ACC112 (cell line): ENCODE data around the gene ATG13.

Experiments
- H2AFZ ChIP-seq: fragments of 200-600 bp; sonication (generic); one replicate; pipeline ENCODE4 v1.6.0; 2017; ENCODE audit warnings: antibody characterized with exemption, low read length; ENCODE audit not compliant: unreplicated experiment
- H3K27ac ChIP-seq: fragments of 200-600 bp; sonication (generic); 2 replicates; pipeline ENCODE4 v1.5.1; 2014; ENCODE audit warnings: low read depth, mild to moderate bottlenecking, antibody characterized with exemption, low read length, moderate library complexity
- H3K27me3 ChIP-seq: fragments of 200-600 bp; sonication (generic); 2 replicates; pipeline ENCODE4 v1.6.1; 2014; ENCODE audit warnings: mild to moderate bottlenecking, antibody characterized with exemption, low read length, moderate library complexity, mixed read lengths; ENCODE audit not compliant: insufficient read depth
- H3K36me3 ChIP-seq: fragments of 200-600 bp; sonication (generic); 2 replicates; pipeline ENCODE4 v1.6.1; 2016; ENCODE audit warnings: mild to moderate bottlenecking, antibody characterized with exemption, low read length, moderate library complexity, mixed read lengths; ENCODE audit not compliant: insufficient read depth
- H3K4me1 ChIP-seq: fragments of 200-600 bp; sonication (generic); one replicate; pipeline ENCODE4 v1.6.1; 2016; ENCODE audit warnings: low read length, mixed read lengths; ENCODE audit not compliant: insufficient read depth, unreplicated experiment, control insufficient read depth
- H3K4me3 ChIP-seq: fragments of 200-600 bp; sonication (generic); 2 replicates; pipeline ENCODE4 v1.5.1; 2014; ENCODE audit warnings: mild to moderate bottlenecking, low read depth, low read length
- H3K79me2 ChIP-seq: fragments of 200-600 bp; sonication (generic); one replicate; pipeline ENCODE4 v1.6.0; 2016; ENCODE audit warnings: low read length; ENCODE audit not compliant: control insufficient read depth, unreplicated experiment, insufficient read depth

ATG13 gene

GRCh38 chr11:46607516-46607915, 9.8 kb upstream of the ATG13 start:
- H3K79me2 ChIP-seq: no peaks in the 10 kb centered on the region
- no peak overlapping the region for H3K27ac ChIP-seq
- no peak overlapping the region for H2AFZ ChIP-seq
- H3K27me3 ChIP-seq: no peaks in the 10 kb centered on the region
- peaks cover 5% of the 10 kb centered on the region for H3K4me1 ChIP-seq
- no peak overlapping the region for H3K4me3 ChIP-seq
- no peaks in the 10 kb centered on the region for H3K36me3 ChIP-seq

- H3K36me3 ChIP-seq: no peaks in the 10 kb centered on the region
Observed at GRCh38 chr11:46609386-46609785, 8.0 kb upstream of the ATG13 start.

DNA sequence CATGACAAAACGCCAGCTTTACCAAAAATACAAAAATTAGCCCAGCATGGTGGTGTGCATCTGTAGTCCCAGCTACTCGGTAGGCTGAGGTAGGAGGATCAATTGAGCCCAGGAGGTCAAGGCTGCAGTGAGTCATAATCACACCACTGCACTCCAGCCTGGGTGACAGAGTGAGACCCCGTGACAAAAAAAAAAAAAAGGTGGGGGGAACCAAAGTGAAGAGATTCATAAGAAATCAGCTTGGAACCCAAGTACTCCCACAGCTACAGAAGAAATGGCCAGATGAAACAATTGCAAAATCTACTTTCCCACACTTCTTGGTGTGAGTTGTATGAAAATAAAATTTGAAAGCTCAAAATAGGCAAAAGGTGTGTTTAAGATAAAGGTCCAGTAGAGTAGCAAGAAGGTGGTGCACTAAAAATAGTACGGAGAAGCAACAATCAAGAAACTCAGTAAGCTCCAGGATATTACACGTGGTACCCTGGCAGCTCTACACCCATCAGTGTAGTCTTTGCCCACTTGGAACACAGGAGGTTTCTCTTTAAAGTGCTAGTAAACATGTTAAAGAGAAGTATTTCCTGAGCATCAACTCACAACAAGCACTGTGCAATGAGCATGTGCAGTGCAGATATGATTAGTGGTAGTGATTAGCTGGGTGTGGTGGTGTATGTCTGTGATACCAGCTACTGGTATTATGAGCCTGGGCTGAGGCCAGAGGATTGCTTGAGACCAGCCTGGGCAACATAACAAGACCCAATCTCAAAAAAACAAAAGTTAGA, 5.6 kb upstream of the ATG13 start:
- Histone ChIP-seq H3K36me3 (no peaks in the 10 kb centered on the region), H3K27me3 (no peaks in the 10 kb centered on the region), H3K4me3 (no peak overlapping the region), H3K4me1 (peaks cover 14% of the 10 kb centered on the region), H2AFZ (no peak overlapping the region), H3K27ac (no peak overlapping the region), H3K79me2 (no peaks in the 10 kb centered on the region)

More at GRCh38 chr11:46609386-46609785, 8.0 kb upstream of the ATG13 start:
- Histone ChIP-seq H3K4me1 (peaks cover 5% of the 10 kb centered on the region), H3K27ac (no peak overlapping the region), H3K79me2 (no peaks in the 10 kb centered on the region), H2AFZ (no peak overlapping the region), H3K4me3 (no peak overlapping the region), H3K27me3 (no peaks in the 10 kb centered on the region)

GRCh38 chr11:46612326-46612725, 5.0 kb upstream of the ATG13 start:
- H3K36me3 ChIP-seq: no peaks in the 10 kb centered on the region
- H3K4me3 ChIP-seq: no peak overlapping the region
- no peaks in the 10 kb centered on the region for H3K27me3 ChIP-seq
- no peak overlapping the region for H2AFZ ChIP-seq
- no peaks in the 10 kb centered on the region for H3K79me2 ChIP-seq
- no peak overlapping the region for H3K27ac ChIP-seq
- H3K4me1 ChIP-seq: peaks cover 14% of the 10 kb centered on the region

- H3K79me2 ChIP-seq: peaks cover 23% of the 10 kb centered on the region
- H3K4me3 ChIP-seq: peak overlapping the region; percentile 91
- no peak overlapping the region for H2AFZ ChIP-seq
- no peak overlapping the region for H3K27ac ChIP-seq
- H3K36me3 ChIP-seq: no peaks in the 10 kb centered on the region
- H3K4me1 ChIP-seq: peaks cover 22% of the 10 kb centered on the region
- no peaks in the 10 kb centered on the region for H3K27me3 ChIP-seq
Observed at GRCh38 chr11:46615756-46616155, 1.6 kb upstream of the ATG13 start.

- Histone ChIP-seq H3K36me3 (no peaks in the 10 kb centered on the region), H3K79me2 (peaks cover 29% of the 10 kb centered on the region), H3K4me3 (peak overlapping the region; percentile 91), H2AFZ (no peak overlapping the region), H3K4me1 (peaks cover 22% of the 10 kb centered on the region), H3K27me3 (no peaks in the 10 kb centered on the region), H3K27ac (peak overlapping the region; percentile 88)
Observed at GRCh38 chr11:46616551-46617133, 711 bp upstream of the ATG13 start.

DNA sequence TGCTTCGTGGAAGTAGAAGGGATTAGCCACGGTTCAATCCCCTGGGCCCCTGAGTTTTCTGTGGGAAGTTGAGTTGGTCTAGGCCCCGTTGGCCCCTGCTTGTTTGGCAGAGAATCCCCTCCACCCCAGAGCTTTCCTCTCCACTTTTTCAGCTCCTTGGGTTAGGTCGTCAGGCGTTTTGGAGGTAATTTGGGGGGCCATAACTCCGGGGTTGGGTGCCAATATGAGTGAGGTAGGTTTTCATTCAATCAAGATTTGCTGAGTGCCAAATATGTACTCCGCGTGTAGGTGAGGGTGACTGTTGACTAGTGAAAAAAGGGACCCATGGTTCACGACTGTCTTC, 590 bp downstream of the ATG13 start:
- peak overlapping the region; percentile 88 for H3K27ac ChIP-seq
- H3K36me3 ChIP-seq: no peaks in the 10 kb centered on the region; the same call in 1 of the 2 replicates
- H3K27me3 ChIP-seq: no peaks in the 10 kb centered on the region
- H2AFZ ChIP-seq: peak overlapping the region; percentile 29
- peaks cover 17% of the 10 kb centered on the region for H3K4me1 ChIP-seq
- H3K4me3 ChIP-seq: peak overlapping the region; percentile 91
- H3K79me2 ChIP-seq: peaks cover 37% of the 10 kb centered on the region

- Histone ChIP-seq H3K4me3 (peak overlapping the region; percentile 91), H2AFZ (no peak overlapping the region), H3K36me3 (no peaks in the 10 kb centered on the region; the same call in 1 of the 2 replicates), H3K79me2 (peaks cover 37% of the 10 kb centered on the region), H3K27ac (no peak overlapping the region), H3K27me3 (no peaks in the 10 kb centered on the region), H3K4me1 (peaks cover 17% of the 10 kb centered on the region)
Observed at GRCh38 chr11:46618837-46619236, 1.5 kb downstream of the ATG13 start.

DNA sequence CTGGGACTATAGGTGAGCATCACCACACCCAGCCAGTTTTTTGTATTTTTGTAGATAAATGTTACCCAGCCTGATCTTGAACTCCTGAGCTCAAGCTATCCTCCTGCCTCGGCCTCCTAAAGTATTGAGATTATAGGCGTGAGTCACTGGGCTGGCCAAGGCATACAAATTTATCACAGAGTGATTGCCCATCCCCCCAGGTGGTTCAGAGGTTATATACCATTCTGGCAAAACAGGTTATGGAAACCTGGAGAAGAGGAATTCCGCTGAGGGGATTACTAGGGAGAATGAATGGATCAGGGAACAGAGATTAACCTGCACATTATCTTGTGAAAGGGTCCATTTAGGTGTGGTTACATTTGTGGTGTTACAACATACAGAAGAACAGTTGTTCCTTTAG, 8.1 kb downstream of the ATG13 start:
- Histone ChIP-seq H3K27ac (no peak overlapping the region), H3K79me2 (peaks cover 29% of the 10 kb centered on the region), H3K27me3 (no peaks in the 10 kb centered on the region), H3K4me3 (no peak overlapping the region), H3K4me1 (no peaks in the 10 kb centered on the region), H2AFZ (no peak overlapping the region), H3K36me3 (no peaks in the 10 kb centered on the region; the same call in 1 of the 2 replicates)

DNA sequence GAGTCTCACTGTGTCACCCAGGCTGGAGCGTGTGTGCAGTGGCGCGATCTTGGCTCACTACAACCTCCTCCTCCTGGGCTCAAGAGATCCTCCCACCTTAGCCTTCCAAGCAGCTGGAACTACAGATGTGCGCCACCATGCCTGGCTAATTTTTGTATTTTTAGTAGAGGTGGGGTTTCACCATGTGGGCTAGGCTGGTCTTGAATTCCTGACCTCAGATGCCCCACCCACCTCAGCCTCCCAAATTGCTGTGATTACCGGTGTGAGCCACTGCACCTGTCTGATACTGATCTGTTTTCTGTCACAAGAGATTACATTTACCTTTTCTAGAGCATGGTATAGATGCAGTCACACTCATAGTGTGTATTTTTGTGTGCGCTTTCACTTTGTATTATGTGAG, 11.6 kb downstream of the ATG13 start:
- no peak overlapping the region for H2AFZ ChIP-seq
- H3K79me2 ChIP-seq: peaks cover 17% of the 10 kb centered on the region
- H3K4me3 ChIP-seq: no peak overlapping the region
- H3K36me3 ChIP-seq: no peaks in the 10 kb centered on the region
- no peak overlapping the region for H3K27ac ChIP-seq
- no peaks in the 10 kb centered on the region for H3K4me1 ChIP-seq
- no peaks in the 10 kb centered on the region for H3K27me3 ChIP-seq

GRCh38 chr11:46630237-46630636, 12.9 kb downstream of the ATG13 start:
- H3K4me1 ChIP-seq: no peaks in the 10 kb centered on the region
- H3K79me2 ChIP-seq: peaks cover 12% of the 10 kb centered on the region
- H3K36me3 ChIP-seq: no peaks in the 10 kb centered on the region
- H2AFZ ChIP-seq: no peak overlapping the region
- H3K27ac ChIP-seq: no peak overlapping the region
- no peaks in the 10 kb centered on the region for H3K27me3 ChIP-seq
- no peak overlapping the region for H3K4me3 ChIP-seq
